ENCODE results near the gene RNPEPL1. TPM values are rescaled to one million over a fixed set of nuclear protein-coding genes. Genes with fewer than 3 reads are reported as not detected.

RNPEPL1 gene
- total RNA-seq, 1 experiment from 2014 or later: 101 TPM

DNA sequence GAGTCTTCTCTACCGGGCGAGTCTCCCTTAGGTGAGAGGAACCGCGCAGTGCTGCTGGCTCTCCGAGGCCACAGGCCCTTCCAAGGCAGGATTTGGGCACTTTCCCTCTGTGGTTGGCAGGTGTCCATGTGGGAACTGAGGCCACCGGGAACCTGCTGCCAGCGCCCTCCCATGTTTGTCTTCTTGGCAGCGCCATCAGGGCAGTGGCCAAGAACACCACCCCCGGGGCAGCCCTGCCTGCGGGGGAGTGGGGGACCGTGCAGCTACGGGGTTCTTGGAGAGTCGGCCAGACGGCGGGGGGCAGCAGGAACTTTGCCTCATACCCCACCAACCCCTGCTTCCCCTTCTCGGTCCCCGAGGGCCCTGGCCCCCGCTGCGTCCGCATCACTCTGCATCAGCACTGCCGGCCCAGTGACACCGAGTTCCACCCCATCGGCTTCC lies 28.2 kb downstream of the RNPEPL1 start:
- TF ChIP-seq, protein P1, sequence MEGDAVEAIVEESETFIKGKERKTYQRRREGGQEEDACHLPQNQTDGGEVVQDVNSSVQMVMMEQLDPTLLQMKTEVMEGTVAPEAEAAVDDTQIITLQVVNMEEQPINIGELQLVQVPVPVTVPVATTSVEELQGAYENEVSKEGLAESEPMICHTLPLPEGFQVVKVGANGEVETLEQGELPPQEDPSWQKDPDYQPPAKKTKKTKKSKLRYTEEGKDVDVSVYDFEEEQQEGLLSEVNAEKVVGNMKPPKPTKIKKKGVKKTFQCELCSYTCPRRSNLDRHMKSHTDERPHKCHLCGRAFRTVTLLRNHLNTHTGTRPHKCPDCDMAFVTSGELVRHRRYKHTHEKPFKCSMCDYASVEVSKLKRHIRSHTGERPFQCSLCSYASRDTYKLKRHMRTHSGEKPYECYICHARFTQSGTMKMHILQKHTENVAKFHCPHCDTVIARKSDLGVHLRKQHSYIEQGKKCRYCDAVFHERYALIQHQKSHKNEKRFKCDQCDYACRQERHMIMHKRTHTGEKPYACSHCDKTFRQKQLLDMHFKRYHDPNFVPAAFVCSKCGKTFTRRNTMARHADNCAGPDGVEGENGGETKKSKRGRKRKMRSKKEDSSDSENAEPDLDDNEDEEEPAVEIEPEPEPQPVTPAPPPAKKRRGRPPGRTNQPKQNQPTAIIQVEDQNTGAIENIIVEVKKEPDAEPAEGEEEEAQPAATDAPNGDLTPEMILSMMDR (conservative IDR thresholded peaks at IDR 0.05): no peak
- TF ChIP-seq EZH2 (IDR thresholded peaks at IDR 0.05; ENCODE audit: low read depth): no peak
- no peak overlapping the region for H3K27ac ChIP-seq
- CTCF ChIA-PET: no interaction called here
- no peaks in the 10 kb centered on the region for H3K9me3 ChIP-seq (ENCODE audit: insufficient read depth, low read depth)
- no peaks in the 10 kb centered on the region; the same call in none of the 2 replicates for H3K79me2 ChIP-seq (ENCODE audit: low read depth)
- H3K4me1 ChIP-seq (replicated peaks; ENCODE audit: insufficient read depth): no peaks in the 10 kb centered on the region
- H3K4me2 ChIP-seq: no peak overlapping the region
- H3K36me3 ChIP-seq (ENCODE audit: low read depth): 0 out of 2 replicates have a peak, but pooled peaks cover 4% of the 10 kb centered on the region
- H2AFZ ChIP-seq: no peak overlapping the region
- no peaks in the 10 kb centered on the region for H3K27me3 ChIP-seq (ENCODE audit: insufficient read depth, low read depth)
- H4K20me1 ChIP-seq (ENCODE audit: insufficient read depth): peaks cover 12% of the 10 kb centered on the region
- DNase-seq: no peak
- H3K9me2 ChIP-seq (ENCODE audit: insufficient read depth): no peaks in the 10 kb centered on the region
- intact Hi-C loops (cut with micrococcal nuclease; ENCODE audit: unreplicated experiment): no loop called here
- no peaks in the 10 kb centered on the region for H3F3A ChIP-seq (ENCODE audit: insufficient read depth, low read depth)
- POLR2A ChIA-PET (ENCODE audit: unreplicated experiment): no interaction called here
- no peak overlapping the region for H3K4me3 ChIP-seq
- no TSS peak for BruUV-seq (replicated peaks)

DNA sequence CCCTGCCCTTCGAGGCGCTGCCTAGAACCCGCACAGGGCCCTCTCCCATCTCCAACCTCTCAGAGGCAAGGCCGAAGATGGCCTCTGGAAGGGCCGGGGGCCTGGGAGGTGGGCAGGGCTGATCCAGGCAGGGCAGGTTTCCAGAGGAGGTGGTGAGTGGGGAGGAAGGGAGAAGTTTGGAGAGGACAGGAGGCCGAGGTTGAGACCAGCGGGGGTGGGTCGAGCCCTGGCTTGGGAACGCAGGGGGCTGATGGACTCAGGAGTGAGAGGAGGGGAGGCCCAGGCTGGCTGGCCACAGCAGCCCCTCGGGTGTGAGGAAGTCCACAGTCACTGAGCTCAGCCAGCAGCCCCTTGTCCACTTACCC lies 28.8 kb downstream of the RNPEPL1 start:
- intact Hi-C loops (cut with micrococcal nuclease; ENCODE audit: unreplicated experiment): no loop called here
- Histone ChIP-seq H3K79me2 (ENCODE audit: low read depth) (no peaks in the 10 kb centered on the region; the same call in 1 of the 2 replicates), H3K9me2 (ENCODE audit: insufficient read depth) (no peaks in the 10 kb centered on the region), H3K27ac (no peak overlapping the region), H3K4me3 (no peak overlapping the region), H3K9me3 (ENCODE audit: insufficient read depth, low read depth) (no peaks in the 10 kb centered on the region), H3K27me3 (ENCODE audit: insufficient read depth, low read depth) (no peaks in the 10 kb centered on the region), H4K20me1 (ENCODE audit: insufficient read depth) (peaks cover 12% of the 10 kb centered on the region), H2AFZ (no peak overlapping the region), H3F3A (ENCODE audit: insufficient read depth, low read depth) (no peaks in the 10 kb centered on the region), H3K4me2 (no peak overlapping the region), H3K4me1 (replicated peaks; ENCODE audit: insufficient read depth) (no peaks in the 10 kb centered on the region), H3K36me3 (ENCODE audit: low read depth) (0 out of 2 replicates have a peak, but pooled peaks cover 4% of the 10 kb centered on the region)
- ChIA-PET CTCF (no interaction called here), POLR2A (ENCODE audit: unreplicated experiment) (no interaction called here)
- no TSS peak for BruUV-seq (replicated peaks)
- TF ChIP-seq, protein P1 (conservative IDR thresholded peaks at IDR 0.05): no peak
- TF ChIP-seq EZH2 (IDR thresholded peaks at IDR 0.05; ENCODE audit: low read depth): no peak
- DNase-seq: no peak

DNA sequence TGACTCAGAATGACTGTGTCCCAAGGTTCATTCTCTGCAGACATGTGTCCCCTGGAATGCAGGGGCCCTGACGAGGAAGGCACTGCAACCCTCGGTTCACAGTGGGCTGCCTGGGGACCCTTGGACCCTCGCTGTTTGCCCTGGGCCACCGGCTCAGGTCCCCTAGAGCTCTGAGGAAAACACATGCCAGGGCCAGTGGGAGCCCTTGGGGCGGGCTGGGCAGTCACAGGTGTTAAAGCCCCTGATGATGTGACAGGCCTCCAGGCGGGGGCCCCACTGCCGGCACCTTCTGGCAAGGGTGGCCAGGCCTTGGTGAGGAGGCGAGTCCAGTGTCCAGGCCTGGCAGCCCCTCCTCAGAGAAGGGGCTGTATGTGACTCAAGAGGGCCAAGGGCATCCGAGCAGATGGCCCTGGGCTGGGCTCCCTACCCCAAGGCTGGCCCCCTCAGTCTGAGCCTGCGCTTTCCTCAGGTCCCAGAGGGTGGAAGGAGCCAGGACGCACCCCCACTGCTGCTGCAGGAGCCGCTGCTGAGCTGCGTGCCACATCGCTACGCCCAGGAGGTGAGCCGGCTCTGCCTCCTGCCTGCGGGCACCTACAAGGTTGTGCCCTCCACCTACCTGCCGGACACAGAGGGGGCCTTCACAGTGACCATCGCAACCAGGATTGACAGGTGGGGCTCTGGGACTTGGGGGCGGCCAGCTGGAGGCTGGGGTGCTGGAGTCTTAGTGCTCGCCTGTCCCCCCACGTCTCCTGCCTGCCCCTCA lies 29.3 kb downstream of the RNPEPL1 start:
- Histone ChIP-seq H3K4me1 (replicated peaks; ENCODE audit: insufficient read depth) (no peaks in the 10 kb centered on the region), H3K9me2 (ENCODE audit: insufficient read depth) (no peaks in the 10 kb centered on the region), H4K20me1 (ENCODE audit: insufficient read depth) (peaks cover 12% of the 10 kb centered on the region), H3K4me3 (no peak overlapping the region), H3K9me3 (ENCODE audit: insufficient read depth, low read depth) (no peaks in the 10 kb centered on the region), H3K27ac (no peak overlapping the region), H3F3A (ENCODE audit: insufficient read depth, low read depth) (no peaks in the 10 kb centered on the region), H3K4me2 (no peak overlapping the region), H2AFZ (no peak overlapping the region), H3K27me3 (ENCODE audit: insufficient read depth, low read depth) (no peaks in the 10 kb centered on the region), H3K36me3 (ENCODE audit: low read depth) (0 out of 2 replicates have a peak, but pooled peaks cover 4% of the 10 kb centered on the region), H3K79me2 (ENCODE audit: low read depth) (no peaks in the 10 kb centered on the region; the same call in 1 of the 2 replicates)
- POLR2A ChIA-PET (ENCODE audit: unreplicated experiment): no interaction called here
- intact Hi-C loops (cut with micrococcal nuclease; ENCODE audit: unreplicated experiment): no loop called here
- no peak for DNase-seq
- no TSS peak for BruUV-seq (replicated peaks)
- CTCF ChIA-PET: no interaction called here
- no peak for TF ChIP-seq EZH2 (IDR thresholded peaks at IDR 0.05; ENCODE audit: low read depth)
- TF ChIP-seq, protein P1 (conservative IDR thresholded peaks at IDR 0.05): no peak
